Activated CD4-positive, alpha-beta T cell treated with anti-CD3 and anti-CD28 coated beads, Interleukin-2, Interleukin-4, amounts not matched to agents 100 ng/mL and 50 ng/mL, durations not matched to agents 16 hours and 8 hours (primary cell): ENCODE results near the gene U2AF2.
A peak's percentile ranks its signal among the peaks of the same experiment; 100 is the strongest.

Experiments used
- DNase-seq: peaks from one replicate; pipeline ENCODE4 v3.0.0-alpha.2; 2020; ENCODE audit warnings: low spot score

Gene U2AF2

DNA sequence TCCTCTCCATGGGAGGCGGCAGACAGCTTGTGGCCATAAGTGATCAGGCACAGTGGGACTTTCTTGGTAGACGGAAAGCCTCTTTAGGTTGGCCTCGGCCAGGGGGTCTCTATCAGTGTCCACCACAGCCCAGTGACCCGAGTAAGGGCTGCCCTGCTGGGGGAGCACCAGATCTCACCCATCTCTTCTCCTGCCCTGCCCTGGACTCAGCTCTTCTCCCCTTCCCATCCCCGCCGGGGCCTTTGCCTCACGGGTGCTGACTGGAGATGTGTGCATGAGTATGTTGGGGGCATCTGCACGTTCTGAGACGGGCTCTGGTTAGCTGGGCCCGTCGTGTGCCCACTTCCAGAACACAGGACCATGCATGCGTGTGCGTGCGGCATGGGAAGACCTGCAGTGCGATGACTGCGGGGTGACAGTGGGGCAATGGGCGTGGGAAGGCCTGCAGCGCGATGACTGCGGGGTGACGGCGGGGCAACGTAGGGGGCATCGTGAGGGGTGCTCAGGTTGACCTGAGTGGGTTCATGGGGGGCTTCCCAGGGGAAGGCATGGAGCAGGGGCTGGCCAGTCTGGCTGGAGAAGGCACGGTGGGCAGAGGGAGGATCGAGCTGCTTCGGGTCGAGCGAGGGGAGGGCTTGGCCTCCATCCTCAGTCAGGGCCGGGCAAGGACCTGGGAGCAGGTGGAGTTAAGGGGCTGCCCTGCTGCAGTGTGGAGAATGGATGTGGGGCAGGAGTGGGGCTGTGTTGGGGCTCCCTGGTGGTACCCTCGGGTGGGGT is 36.1 kb downstream of the U2AF2 start:
- DNase-seq, result no peak

DNA sequence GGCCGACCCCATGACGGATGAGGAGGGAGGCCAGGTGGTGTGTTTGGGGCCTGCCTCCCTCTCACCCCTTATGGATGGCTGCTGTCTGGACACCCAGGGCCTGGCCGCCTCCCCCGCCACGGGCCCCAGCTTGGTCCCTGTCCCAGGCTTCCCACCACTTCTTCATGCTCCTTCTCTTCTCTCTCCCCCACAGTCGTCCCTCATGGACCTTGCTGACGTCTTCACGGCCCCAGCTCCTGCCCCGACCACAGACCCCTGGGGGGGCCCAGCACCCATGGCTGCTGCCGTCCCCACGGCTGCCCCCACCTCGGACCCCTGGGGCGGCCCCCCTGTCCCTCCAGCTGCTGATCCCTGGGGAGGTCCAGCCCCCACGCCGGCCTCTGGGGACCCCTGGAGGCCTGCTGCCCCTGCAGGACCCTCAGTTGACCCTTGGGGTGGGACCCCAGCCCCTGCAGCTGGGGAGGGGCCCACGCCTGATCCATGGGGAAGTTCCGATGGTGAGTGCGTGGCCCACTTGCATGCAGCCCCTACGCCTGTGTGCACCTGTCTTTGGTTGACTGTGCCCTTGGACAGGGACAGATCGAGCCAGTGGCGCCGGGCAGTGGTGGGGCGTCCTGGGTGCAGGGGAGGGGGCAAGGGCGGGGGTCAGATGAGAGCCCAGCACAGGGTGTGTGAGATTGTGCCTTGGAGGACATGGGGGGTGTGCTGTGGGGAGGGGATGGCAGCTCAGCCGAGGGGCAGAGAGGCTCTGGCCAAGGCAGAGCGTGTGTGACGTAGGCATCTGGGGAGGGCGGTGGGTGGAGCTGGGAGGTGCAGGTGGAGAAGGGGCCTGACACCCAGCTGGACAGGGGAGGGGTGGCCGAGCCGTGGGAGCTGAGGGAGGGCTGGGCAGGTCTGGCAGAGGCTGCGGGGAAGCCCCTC is 37.0 kb downstream of the U2AF2 start:
- no peak for DNase-seq

DNA sequence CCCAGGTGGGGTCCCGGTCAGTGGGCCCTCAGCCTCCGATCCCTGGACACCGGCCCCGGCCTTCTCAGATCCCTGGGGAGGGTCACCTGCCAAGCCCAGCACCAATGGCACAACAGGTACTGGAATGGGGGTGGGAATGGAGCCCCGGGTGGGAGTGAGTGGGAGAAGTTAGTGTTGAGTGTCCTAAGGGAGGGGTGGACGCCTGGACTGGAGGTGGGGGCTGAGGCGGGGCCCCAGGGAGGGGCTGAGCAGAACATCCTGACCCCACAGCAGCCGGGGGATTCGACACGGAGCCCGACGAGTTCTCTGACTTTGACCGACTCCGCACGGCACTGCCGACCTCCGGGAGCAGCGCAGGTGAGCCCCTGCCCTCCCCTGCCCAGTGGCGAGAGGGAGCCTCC is 37.8 kb downstream of the U2AF2 start:
- DNase-seq, result no peak

DNA sequence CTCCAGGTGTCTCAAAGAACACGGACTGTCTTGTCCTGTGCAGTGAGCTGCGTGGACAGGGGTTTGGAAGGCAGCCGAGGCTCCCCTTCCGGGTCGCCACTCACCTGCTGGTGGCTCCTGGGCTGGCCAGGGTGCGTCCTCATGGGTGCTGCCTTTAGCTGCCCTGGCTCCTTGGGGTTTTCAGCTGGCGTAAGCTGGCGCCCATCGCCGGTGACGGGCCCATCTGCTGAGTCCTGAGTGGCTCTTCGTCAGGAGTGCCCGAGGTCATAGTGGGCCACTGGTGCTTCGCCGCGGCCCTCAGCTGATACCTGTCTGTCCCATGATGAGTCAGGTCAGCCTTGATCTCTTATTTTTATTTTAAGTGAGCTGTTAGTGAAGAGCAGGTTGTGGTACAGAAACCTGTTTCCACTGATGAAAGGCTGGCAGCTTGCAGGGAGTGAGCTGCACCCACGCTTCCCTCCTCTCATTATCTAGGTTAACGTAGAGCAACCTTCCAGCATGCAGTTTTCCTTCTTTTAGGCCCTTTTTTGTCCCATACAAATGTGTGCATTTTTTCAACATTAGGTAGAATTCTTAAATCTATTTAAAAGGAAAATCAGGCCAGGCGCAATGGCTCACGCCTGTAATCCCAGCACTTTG is 38.6 kb downstream of the U2AF2 start:
- no peak for DNase-seq

DNA sequence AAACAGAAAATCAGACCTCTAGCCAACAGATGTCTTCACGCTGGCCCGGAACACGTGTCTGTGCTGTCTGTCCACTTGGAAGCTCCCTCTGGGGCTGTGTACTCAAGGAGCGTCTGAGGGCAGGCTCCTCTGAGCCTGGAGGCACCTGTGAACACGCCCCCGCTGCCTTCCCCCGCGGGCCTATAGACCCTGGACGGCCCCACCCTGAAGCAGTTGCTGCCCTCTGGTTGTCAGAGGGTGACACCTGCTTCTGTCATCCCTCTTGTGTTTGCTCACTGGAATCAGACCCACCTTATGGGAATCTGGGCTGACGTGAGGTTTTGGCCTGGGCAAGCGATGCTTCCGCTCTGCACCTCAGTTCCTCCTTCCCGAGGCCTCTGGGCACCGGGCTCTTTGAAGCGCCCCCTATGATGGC is 39.4 kb downstream of the U2AF2 start:
- DNase-seq, result no peak

DNA sequence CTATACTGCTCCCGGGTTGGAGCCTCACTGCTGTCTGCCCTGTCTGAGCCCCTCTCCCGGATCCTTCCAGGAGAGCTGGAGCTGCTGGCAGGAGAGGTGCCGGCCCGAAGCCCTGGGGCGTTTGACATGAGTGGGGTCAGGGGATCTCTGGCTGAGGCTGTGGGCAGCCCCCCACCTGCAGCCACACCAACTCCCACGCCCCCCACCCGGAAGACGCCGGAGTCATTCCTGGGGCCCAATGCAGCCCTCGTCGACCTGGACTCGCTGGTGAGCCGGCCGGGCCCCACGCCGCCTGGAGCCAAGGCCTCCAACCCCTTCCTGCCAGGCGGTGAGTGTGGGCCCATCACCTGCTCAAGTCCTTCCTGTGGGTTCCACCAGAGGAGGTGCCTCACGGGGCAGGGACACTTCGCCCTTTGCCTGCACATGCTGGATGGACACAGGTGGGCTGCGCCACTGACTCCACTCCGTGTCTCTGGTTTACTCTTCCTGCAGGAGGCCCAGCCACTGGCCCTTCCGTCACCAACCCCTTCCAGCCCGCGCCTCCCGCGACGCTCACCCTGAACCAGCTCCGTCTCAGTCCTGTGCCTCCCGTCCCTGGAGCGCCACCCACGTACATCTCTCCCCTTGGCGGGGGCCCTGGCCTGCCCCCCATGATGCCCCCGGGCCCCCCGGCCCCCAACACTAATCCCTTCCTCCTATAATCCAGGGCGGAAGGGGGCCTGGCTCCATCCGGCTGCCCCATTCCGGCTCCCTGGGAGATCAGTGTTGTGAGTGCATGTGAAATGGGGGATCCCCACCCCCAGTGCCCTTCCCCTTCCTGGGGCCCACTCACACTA is 40.0 kb downstream of the U2AF2 start:
- DNase-seq, result no peak

DNA sequence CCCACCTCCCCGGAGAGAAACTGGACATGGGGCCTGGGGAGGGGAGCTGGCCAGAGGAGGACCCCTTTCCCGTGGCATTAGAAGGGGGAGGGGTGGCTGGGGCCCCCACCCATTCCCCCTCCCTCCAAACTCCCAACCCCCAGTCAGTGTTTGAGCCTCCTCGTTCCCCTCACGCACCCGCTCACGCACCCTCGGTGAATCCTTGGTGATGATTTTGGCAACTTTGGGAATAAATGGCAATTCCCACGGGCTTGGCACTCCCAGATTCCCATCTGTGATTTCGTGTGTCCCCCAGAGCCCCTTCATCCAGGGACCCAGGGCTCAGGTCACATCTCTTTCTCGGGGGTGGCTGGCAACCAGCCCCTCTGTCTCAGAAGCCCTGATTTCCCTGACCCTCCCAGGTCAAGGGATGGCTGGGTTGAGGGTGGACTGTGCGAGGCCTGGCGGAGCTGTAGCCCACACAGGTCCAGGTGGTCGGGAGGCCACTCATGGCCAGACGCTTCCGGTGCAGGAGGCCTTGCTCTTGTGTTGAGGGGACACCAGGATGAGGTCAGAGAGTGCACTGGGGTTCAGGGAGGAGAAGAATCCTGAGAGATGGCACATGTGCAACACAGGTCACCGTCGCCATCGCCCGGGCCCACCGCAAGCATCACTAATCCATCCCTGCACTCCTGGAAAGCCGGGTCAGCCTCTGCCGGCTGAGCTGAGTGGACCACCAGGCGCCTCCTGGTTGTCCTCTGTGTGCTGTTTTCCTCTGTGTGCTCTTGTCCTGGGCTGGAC is 40.9 kb downstream of the U2AF2 start:
- no peak for DNase-seq

DNA sequence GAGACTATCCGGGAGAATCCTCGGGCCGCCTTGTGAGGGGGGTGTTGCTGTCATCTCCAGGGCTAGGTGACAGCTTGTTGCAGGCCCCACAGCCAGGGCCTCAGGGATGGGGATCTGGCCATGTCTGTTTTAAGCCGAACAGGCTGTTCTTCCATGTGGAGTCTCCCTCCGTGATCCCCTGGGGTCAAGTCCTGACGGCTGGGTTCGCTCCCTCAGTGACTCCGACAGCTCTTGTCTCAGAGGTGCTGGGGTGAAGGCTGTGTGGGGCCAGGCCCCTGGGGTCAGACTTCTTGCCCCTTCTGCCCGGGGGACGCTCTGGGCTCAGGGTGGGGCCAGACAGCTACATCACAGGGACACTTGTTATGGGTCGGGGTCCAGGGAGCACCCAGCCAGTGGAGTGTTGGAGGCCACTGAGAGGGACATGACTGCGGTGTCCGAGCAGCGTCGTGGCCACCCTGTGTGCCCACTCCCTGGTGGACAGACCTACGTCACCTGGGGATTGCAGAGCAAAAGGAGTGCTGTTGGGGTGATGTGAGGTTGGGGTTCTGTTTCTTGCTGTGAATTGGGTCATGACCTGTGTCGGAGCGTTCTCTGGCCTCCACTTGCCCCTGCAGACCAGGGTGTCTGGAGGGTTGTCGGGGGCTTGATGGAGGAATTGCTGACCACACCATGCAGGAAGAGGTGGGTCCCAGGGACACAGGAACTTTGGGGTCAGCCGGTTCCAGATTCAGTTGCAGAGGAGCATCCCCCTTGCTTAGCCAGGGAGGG is 41.6 kb downstream of the U2AF2 start:
- DNase-seq, result no peak

DNA sequence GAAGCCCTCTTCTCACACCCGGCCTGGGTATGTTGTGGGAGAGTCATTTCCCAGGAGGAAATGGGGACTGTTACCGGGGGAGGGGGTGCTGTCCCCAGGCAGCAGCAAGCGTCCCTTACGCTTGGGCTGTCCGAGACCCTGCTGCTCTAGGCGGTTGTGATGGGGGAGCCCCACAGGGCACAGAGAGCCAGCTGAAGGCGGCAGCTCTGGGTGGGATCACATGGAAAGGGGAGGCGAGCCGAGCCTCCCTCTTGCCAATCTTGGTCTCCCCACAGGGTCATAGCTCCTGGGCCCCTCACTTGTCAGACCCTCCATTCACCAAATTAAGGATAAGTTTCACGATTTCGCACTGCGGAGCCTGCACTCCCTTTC is 42.2 kb downstream of the U2AF2 start:
- DNase-seq, result no peak

DNA sequence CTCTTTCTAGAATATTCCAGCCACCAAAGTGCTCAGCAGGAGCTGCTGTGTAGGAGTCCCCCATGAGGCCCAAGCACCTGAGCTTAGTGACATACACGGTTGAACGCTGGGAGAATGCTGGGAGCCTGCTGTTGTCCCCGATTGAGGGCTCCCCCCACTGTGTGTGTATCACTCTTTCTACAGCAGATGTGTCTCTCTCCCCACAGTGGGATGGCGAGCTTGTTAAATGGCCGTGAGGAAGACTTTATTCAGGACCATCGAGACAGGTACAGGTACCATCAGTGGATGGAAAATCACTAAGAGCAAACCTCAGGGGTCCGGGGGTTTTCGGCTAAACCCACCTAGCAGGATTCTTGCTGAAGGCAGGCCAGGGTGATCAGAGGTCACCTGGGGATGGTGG is 42.9 kb downstream of the U2AF2 start:
- DNase-seq, result no peak

DNA sequence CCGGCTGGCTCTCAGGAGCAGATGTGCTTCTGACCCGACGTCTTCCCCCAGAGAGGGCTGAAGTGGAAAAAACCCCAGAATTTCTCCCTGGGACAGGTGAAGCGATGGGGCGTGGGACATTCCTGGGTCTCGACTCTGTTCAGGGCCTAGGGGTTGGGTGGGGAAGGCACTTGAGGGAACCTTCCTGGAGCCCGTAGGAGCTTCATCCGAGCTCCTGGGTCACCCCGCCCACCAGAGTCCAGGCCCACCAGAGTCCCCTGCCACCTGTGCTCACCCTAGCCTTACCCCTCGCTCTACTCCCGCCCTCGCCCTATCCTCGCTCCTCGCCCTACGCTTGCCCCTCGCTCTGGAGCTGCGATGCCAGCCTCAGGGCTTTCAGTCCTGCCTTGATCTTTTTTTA is 43.4 kb downstream of the U2AF2 start:
- DNase-seq, result no peak

DNA sequence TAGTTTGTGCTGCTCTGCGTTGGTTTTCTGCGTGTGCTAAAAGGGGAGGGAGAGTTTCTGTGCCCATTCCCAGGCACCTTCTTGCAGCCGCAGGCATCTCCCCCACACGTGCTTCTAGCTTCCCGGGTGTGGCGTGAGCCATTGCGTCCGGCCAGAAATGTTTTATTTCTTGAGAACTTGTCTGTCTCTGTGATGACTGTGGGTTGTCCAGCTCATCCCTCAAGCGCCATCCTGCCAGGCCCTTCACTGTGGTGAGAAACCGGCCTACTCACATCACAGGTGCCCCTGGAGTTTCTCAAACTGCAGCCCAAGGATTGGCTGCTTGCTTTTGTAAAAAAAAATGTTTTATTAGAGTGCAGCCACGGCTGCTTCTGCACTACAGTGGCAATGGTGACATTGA is 44.4 kb downstream of the U2AF2 start:
- DNase-seq, result no peak

DNA sequence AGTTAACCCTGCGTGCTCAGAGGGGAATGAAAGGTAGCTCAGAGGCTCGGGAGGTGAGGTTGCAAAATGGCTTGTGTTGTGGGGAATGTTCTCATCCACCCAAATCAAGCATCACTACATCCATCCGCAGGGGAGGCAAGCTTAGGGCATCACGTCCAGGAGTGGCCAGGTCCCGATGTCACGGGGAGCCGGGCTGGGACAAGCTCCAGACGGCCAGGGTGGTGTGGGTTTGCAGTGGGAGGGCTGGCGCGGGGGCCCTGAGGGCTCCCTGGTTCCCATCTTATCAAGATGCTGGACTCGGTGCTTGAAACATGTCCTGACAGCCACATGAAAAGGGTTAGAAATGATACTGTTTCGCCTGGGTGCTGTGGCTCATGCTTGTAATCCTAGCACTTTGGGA is 46.0 kb downstream of the U2AF2 start:
- no peak for DNase-seq

DNA sequence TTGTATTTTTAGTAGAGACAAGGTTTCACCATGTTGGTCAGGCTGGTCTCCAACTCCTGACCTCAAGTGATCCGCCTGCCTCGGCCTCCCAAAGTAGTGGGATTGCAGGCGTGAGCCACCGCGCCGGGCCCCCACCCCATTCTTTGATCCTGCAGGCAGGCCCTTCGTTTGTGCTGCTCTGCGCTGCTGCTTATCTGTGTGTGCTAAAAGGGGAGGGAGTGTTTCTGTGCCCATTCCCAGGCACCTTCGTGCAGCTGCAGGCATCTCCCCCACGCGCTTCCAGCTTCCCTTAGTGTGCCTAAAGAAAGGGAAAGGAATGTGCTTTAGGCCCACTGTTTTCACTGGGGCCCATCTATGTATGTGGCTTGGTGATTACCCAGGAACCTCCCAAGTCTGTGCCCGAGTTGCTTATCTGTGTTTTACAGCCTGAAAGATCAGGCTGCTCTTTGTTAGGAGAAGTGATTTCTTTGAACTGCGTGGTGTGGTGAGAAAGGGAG is 47.3 kb downstream of the U2AF2 start:
- no peak for DNase-seq

DNA sequence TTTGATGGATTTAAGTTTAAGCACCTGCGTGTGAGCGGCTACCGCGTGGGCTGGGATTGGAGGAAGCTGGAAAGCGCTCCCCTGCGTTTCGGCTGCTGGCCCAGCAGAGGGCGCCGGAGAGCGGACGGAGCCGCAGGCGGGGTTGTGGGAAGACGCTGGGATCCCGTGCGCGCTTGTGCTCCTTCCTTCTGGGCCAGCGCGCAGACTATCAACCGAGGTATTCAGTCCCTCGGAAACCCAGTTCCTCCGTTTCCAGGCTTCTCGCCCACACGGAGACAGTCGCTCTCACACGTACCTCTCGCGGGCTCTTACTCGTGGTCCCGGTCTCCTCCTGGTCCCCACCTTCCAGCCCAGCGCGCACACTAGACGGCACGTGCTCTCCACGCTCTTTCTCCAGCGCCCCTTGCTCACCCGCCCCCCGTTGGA is 49.0 kb downstream of the U2AF2 start:
- DNase-seq, result peak; percentile 47

DNA sequence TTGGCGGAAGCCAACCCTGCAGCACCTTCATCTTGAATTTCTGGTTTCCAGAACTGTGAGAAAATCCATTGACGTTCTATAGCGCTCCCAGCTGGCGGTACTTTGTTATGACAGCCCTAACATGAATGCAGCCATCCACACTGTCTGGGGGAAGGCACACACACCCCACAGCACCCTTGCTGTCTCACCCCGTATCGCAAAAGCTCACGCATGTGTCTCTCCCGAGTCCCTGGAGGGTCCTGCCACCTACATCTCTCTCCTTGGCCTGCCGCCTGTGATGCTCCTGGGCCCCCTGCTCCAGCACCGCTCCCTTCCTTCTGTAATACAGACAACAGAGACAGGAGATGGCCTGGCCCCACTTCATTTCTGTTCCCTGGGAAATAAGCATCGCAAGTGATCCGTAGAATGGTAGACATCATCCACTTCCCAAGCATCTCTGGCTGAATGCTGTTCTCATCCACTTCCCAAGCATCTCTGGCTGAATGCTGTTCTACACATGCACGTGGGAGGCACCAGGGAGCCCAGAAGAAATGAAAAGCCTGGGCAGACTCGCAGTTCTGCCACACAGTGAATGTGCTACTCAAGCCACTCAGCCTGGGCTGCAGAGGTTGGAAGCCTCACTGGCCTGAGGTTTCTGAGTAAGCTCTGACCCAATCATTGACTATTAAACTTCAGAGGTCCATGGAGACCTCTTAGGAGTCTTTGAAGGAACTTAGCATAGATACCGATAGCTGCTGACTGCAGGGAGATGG is 49.8 kb downstream of the U2AF2 start:
- DNase-seq, result no peak

DNA sequence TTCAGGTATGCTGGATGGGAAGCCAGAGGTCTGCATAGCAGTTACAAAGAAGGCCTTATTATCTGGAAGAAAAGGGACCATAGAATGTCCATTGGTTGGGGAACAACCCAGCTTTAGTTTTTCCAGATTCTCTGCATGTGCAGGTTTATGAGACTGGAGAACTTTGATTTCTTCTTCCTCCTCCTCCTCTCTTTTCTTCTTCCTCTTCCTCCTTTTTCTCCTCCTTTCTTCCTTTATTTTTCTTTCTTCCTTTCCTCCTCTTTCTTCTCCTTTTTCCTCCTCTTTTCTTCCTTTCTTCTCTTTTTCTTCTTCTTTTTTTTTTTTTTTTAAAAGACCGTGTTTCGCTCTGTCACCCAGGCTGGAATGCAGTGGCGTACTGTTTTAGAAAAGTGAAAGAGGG is 51.1 kb downstream of the U2AF2 start:
- DNase-seq, result no peak

DNA sequence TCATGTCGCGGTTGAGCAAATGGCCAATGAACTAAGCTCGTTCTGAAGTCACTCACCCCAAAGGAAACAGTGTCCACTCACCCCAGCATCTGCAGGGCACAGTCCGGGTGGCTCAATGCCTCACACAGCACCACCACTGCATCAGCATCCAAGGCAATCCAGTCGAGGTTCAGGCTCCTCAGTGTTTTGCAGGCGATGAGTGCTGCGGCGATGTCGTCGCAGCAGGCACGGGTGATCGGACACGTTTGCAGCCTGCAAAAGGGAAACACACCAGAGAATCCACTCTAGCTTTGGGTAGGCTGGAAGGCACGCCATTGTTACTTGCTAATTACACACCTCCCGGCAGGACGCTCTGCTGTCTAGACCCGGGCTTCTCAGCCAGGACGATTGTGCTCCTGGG is 56.9 kb downstream of the U2AF2 start:
- DNase-seq, result no peak
